IMR-90 (cell line): Measurements from ENCODE around the gene RGPD3. TPM values are rescaled to one million over a fixed set of nuclear protein-coding genes. Genes with fewer than 3 reads are reported as not detected.

Experiments used
- ATAC-seq: fragments of 200-7000 bp; cut with Tn5 transposase; 2 replicates; pipeline ENCODE4 v1.9.1; 2020; ENCODE audit warnings: low read depth, mild to moderate bottlenecking, moderate library complexity
- BruUV-seq: library from RNA; stranded (reverse); fragments of 400-500 nt; replicated peaks from 2 replicates; lab custom pipeline; 2021; lab: Mats Ljungman, UMichigan
- CTCF ChIA-PET: fragments of 300-600 bp; formaldehyde crosslinking; extraction: SDS; loops from one replicate; lab custom pipeline; 2021; ENCODE audit warnings: antibody characterized with exemption; lab: Yijun Ruan, JAX
- POLR2A ChIA-PET: fragments of 300-600 bp; sonication (Branson Sonifier 250); formaldehyde crosslinking; loops from one replicate; lab custom pipeline; 2022; ENCODE audit warnings: antibody characterized with exemption; ENCODE audit not compliant: unreplicated experiment; lab: Charles Lee
- DNase-seq: peaks from one replicate; pipeline ENCODE4 v3.0.0; 2013
- H2AFZ ChIP-seq: replicated peaks from 2 replicates; pipeline ENCODE3; 2013; ENCODE audit warnings: low read length, mild to moderate bottlenecking; ENCODE audit not compliant: poor library complexity
- H2AK5ac ChIP-seq: 2 replicates; pipeline ENCODE4 v1.6.1; 2013; ENCODE audit warnings: low read depth, low read length, inconsistent platforms
- H2AK9ac ChIP-seq: replicated peaks from 2 replicates; pipeline ENCODE3; 2013; ENCODE audit warnings: mild to moderate bottlenecking, low read depth, low read length, moderate library complexity; ENCODE audit not compliant: poor library complexity
- H2BK120ac ChIP-seq: 2 replicates; pipeline ENCODE4 v1.6.1; 2013; ENCODE audit warnings: low read depth, low read length, inconsistent platforms
- H2BK15ac ChIP-seq: 3 replicates; pipeline ENCODE4 v1.6.1; 2013; ENCODE audit warnings: low read depth, low read length, inconsistent platforms
- H2BK20ac ChIP-seq: 2 replicates; pipeline ENCODE4 v1.6.1; 2013; ENCODE audit warnings: low read depth, mild to moderate bottlenecking, inconsistent platforms, low read length, moderate library complexity
- H2BK5ac ChIP-seq: 2 replicates; pipeline ENCODE4 v1.6.1; 2013; ENCODE audit warnings: mild to moderate bottlenecking, low read depth, low read length, inconsistent platforms; ENCODE audit not compliant: poor library complexity, severe bottlenecking
- H3K14ac ChIP-seq: replicated peaks from 2 replicates; pipeline ENCODE4 v1.6.1; 2013; ENCODE audit warnings: low read depth, low read length, inconsistent platforms
- H3K18ac ChIP-seq: 2 replicates; pipeline ENCODE4 v1.6.1; 2013; ENCODE audit warnings: low read depth, low read length, control low read depth
- H3K23ac ChIP-seq: 2 replicates; pipeline ENCODE4 v1.6.1; 2013; ENCODE audit warnings: low read depth, low read length, inconsistent platforms
- H3K27ac ChIP-seq: 2 replicates; pipeline ENCODE4 v1.5.1; 2013; ENCODE audit warnings: mild to moderate bottlenecking, control low read depth, low read length; ENCODE audit not compliant: insufficient read depth
- H3K27me3 ChIP-seq: 2 replicates; pipeline ENCODE4 v1.6.1; 2013; ENCODE audit warnings: low read length; ENCODE audit not compliant: control insufficient read depth, insufficient read depth
- H3K36me3 ChIP-seq: 2 replicates; pipeline ENCODE4 v1.6.1; 2013; ENCODE audit warnings: low read length, mixed read lengths; ENCODE audit not compliant: control insufficient read depth, insufficient read depth
- H3K4ac ChIP-seq: 2 replicates; pipeline ENCODE4 v1.6.1; 2013; ENCODE audit warnings: low read depth, low read length, inconsistent platforms
- H3K4me1 ChIP-seq: 2 replicates; pipeline ENCODE4 v1.6.1; 2013; ENCODE audit warnings: low read length, mixed read lengths; ENCODE audit not compliant: control insufficient read depth, insufficient read depth
- H3K4me2 ChIP-seq: 2 replicates; pipeline ENCODE4 v1.6.1; 2013; ENCODE audit warnings: low read depth, mild to moderate bottlenecking, control low read depth, low read length, moderate library complexity
- H3K4me3 ChIP-seq: 2 replicates; pipeline ENCODE4 v1.5.1; 2013; ENCODE audit warnings: low read depth, mild to moderate bottlenecking, control low read depth, low read length, moderate library complexity; ENCODE audit not compliant: insufficient read depth
- H3K56ac ChIP-seq: 2 replicates; pipeline ENCODE4 v1.6.1; 2013; ENCODE audit warnings: low read length, inconsistent platforms; ENCODE audit not compliant: insufficient read depth; ENCODE audit errors: extremely low read depth
- H3K79me1 ChIP-seq, 2 experiments: 2 replicates each; pipeline ENCODE4 v1.6.1; 2013; ENCODE audit warnings: low read length in 2 of 2, inconsistent platforms in 1 of 2, low read depth in 1 of 2
- H3K9ac ChIP-seq: 2 replicates; pipeline ENCODE4 v1.6.1; 2013; ENCODE audit warnings: low read depth, low read length, control low read depth
- H3K9me1 ChIP-seq: 2 replicates; pipeline ENCODE4 v1.6.1; 2013; ENCODE audit warnings: low read length, inconsistent platforms; ENCODE audit not compliant: insufficient read depth
- H3K9me3 ChIP-seq: 2 replicates; pipeline ENCODE4 v1.6.1; 2013; ENCODE audit warnings: low read length; ENCODE audit not compliant: control insufficient read depth, insufficient read depth
- H4K20me1 ChIP-seq: 2 replicates; pipeline ENCODE4 v1.6.1; 2013; ENCODE audit warnings: low read length, inconsistent platforms; ENCODE audit not compliant: insufficient read depth
- H4K5ac ChIP-seq: 2 replicates; pipeline ENCODE4 v1.6.1; 2013; ENCODE audit warnings: mild to moderate bottlenecking, low read depth, low read length, control low read depth
- H4K8ac ChIP-seq, 2 experiments: 2 replicates each; pipeline ENCODE4 v1.6.1; 2013; ENCODE audit warnings: low read depth in 2 of 2, low read length in 2 of 2, control low read depth in 1 of 2, inconsistent platforms in 1 of 2
- H4K91ac ChIP-seq: 2 replicates; pipeline ENCODE4 v1.6.1; 2013; ENCODE audit warnings: low read depth, low read length, inconsistent platforms; ENCODE audit not compliant: insufficient read depth
- MAZ ChIP-seq: IDR thresholded peaks from 2 replicates; pipeline ENCODE4 v1.6.1; 2012; ENCODE audit warnings: low read depth, mild to moderate bottlenecking, low read length, improper control_type of control experiment, moderate library complexity, borderline replicate concordance
- SMC3 ChIP-seq: fragments of 150-350 bp; IDR thresholded peaks from 2 replicates; pipeline ENCODE4 v1.6.1; 2016; ENCODE audit warnings: low read depth, mild to moderate bottlenecking, antibody characterized with exemption, low read length, moderate library complexity
- WGBS, 2 experiments: methylation state at CpG; one replicate each; pipeline versions ENCODE4 v1.1.5 to v1.1.7; 2013; ENCODE audit warnings: missing lambda C conversion rate in 2 of 2; ENCODE audit not compliant: insufficient read length in 1 of 2; ENCODE audit errors: extremely low coverage in 2 of 2; 5-methylcytosine and 5-hydroxymethylcytosine counted together
- dilution Hi-C: fragments of 300-500 bp; cut with HindIII; formaldehyde crosslinking; loops from one replicate; pipeline ENCODE4 v1.14.3; 2018; ENCODE audit warnings: low sequenced_read_pairs; ENCODE audit not compliant: unreplicated experiment
- in situ Hi-C: fragments of 300-500 bp; cut with MboI; formaldehyde crosslinking; loops from 3 replicates; pipeline ENCODE4 v1.14.3; 2019; ENCODE audit warnings: low sequenced_read_pairs, inconsistent platforms, mixed read lengths
- intact Hi-C: fragments of 100-400 bp; cut with micrococcal nuclease; formaldehyde crosslinking; loops from 2 replicates; pipeline ENCODE4 v1.10.0; 2022
- polyA plus RNA-seq, 3 experiments: library from polyadenylated mRNA; depleted of rRNA; stranded (reverse); fragments of >200 nt; gene quantifications; 2 replicates each; pipeline ENCODE4 v1.2.3, GENCODE V29; 2012; ENCODE audit warnings: low replicate concordance in 1 of 3
- total RNA-seq: library from RNA; depleted of rRNA; stranded (reverse); fragments of >200 nt; gene quantifications from 2 replicates; pipeline ENCODE4 v1.2.3, GENCODE V29; 2012

Gene RGPD3
- total and polyA plus RNA-seq, 2 of the 4 experiments (the other 2 are of a cell fraction): 0.07 to 0.18 TPM

GRCh38 chr2:106353676-106354075, 114.5 kb downstream of the RGPD3 start:
- no peak overlapping the region for H2BK15ac ChIP-seq
- no peaks in the 10 kb centered on the region for H3K9me1 ChIP-seq
- H3K27ac ChIP-seq: no peak overlapping the region
- H3K79me1 ChIP-seq: no peaks in the 10 kb centered on the region
- H4K5ac ChIP-seq: no peak overlapping the region
- no peak overlapping the region for H3K4me2 ChIP-seq
- no peak overlapping the region for H3K9ac ChIP-seq
- no peak overlapping the region for H2BK120ac ChIP-seq
- no peak overlapping the region for H4K8ac ChIP-seq
- H3K4me1 ChIP-seq: no peaks in the 10 kb centered on the region
- no peak overlapping the region for H3K18ac ChIP-seq
- no peaks in the 10 kb centered on the region for H3K36me3 ChIP-seq
- DNase-seq (no peak), ATAC-seq (no peak)
- WGBS, 2 experiments: no CpG with 5 or more reads among the region's 5 CpGs
- H2BK5ac ChIP-seq: no peak overlapping the region
- H3K9me3 ChIP-seq: no peaks in the 10 kb centered on the region
- no peak overlapping the region for H2BK20ac ChIP-seq
- no peak overlapping the region for H2AK5ac ChIP-seq
- no peak overlapping the region for H2AK9ac ChIP-seq
- H3K14ac ChIP-seq: no peak overlapping the region
- in situ Hi-C loops (no loop called here), intact Hi-C loops (no loop called here), dilution Hi-C loops (no loop called here)
- no peak overlapping the region for H3K4me3 ChIP-seq
- no TSS peak for BruUV-seq
- H3K27me3 ChIP-seq: no peaks in the 10 kb centered on the region
- no peak overlapping the region for H4K91ac ChIP-seq
- POLR2A ChIA-PET: no interaction called here
- no peak overlapping the region for H3K23ac ChIP-seq
- no peak overlapping the region for H3K56ac ChIP-seq
- no peak for TF ChIP-seq MAZ
- no peak for TF ChIP-seq SMC3
- H2AFZ ChIP-seq: no peak overlapping the region
- CTCF ChIA-PET: no interaction called here
- no peaks in the 10 kb centered on the region for H4K20me1 ChIP-seq
- no peak overlapping the region for H3K4ac ChIP-seq
